Spleen (tissue), 7 donors: ENCODE data around the gene SPATA7.

Source experiments
- CTCF ChIP-seq, 11 experiments: fragments of 200-600 bp in 7 of 11; fragments of 450-650 bp in 4 of 11; sonication (generic) in 4 of 11; IDR thresholded peaks in 8 of 11; conservative IDR thresholded peaks in 3 of 11; 1 replicate in 7 of 11; 2 replicates in 4 of 11; pipeline versions ENCODE4 v1.4.0 to v1.8.0; 2016 to 2021; ENCODE audit warnings: antibody characterized with exemption in 11 of 11, inconsistent platforms in 4 of 11, mild to moderate bottlenecking in 1 of 11
- POLR2AphosphoS5 ChIP-seq, 3 donors: sonication (generic); formaldehyde crosslinking; IDR thresholded peaks; one replicate each; pipeline ENCODE4 v1.5.1; 2017; ENCODE audit warnings: antibody characterized with exemption in 3 of 3
- donor health status: DM: no; HTN: no; CAD: no; lungs with moderate emphysema.
- donor health status: DM: no; HTN: no; CAD: no.
- donor health status: DM: no; HTN: no; CAD: no.

GRCh38 chr14:88346048-88346639 lies 39.3 kb upstream of the SPATA7 start:
- TF ChIP-seq CTCF (IDR thresholded peaks at IDR 0.05 in 8 of 11, conservative IDR thresholded peaks at IDR 0.05 in 3 of 11) (no peak), POLR2AphosphoS5 (IDR thresholded peaks at IDR 0.05) (no peak)
